ENCODE measurements around the gene FCER2.

FCER2 gene

GRCh38 chr19:7729211-7729610 is 27.3 kb upstream of the FCER2 start:
- no peak overlapping the region for H3K4me3 ChIP-seq (ENCODE audit: low read depth, low read length)
- DNase-seq (ENCODE audit: low read depth): no peak
- TF ChIP-seq CTCF (IDR thresholded peaks at IDR 0.05; ENCODE audit: insufficient read depth, low read depth, low read length, missing control alignments): no peak

- peak; percentile 45 for DNase-seq (ENCODE audit: low read depth)
- no peak for TF ChIP-seq CTCF (IDR thresholded peaks at IDR 0.05; ENCODE audit: insufficient read depth, low read depth, low read length, missing control alignments)
- no peak overlapping the region for H3K4me3 ChIP-seq (ENCODE audit: low read depth, low read length)
Measured at GRCh38 chr19:7725791-7726190, 23.9 kb upstream of the FCER2 start.

GRCh38 chr19:7722231-7722651 is 20.3 kb upstream of the FCER2 start:
- TF ChIP-seq CTCF (IDR thresholded peaks at IDR 0.05; ENCODE audit: insufficient read depth, low read depth, low read length, missing control alignments): no peak
- peak; percentile 95 for DNase-seq (ENCODE audit: low read depth)
- no peak overlapping the region for H3K4me3 ChIP-seq (ENCODE audit: low read depth, low read length)

GRCh38 chr19:7720351-7720750 is 18.4 kb upstream of the FCER2 start:
- DNase-seq (ENCODE audit: low read depth): no peak
- no peak overlapping the region for H3K4me3 ChIP-seq (ENCODE audit: low read depth, low read length)
- TF ChIP-seq CTCF (IDR thresholded peaks at IDR 0.05; ENCODE audit: insufficient read depth, low read depth, low read length, missing control alignments): no peak

GRCh38 chr19:7718668-7719067 is 16.7 kb upstream of the FCER2 start:
- H3K4me3 ChIP-seq (ENCODE audit: low read depth, low read length): no peak overlapping the region
- TF ChIP-seq CTCF (IDR thresholded peaks at IDR 0.05; ENCODE audit: insufficient read depth, low read depth, low read length, missing control alignments): no peak
- DNase-seq (ENCODE audit: low read depth): peak; percentile 88

GRCh38 chr19:7716762-7717161 is 14.8 kb upstream of the FCER2 start:
- no peak for TF ChIP-seq CTCF (IDR thresholded peaks at IDR 0.05; ENCODE audit: insufficient read depth, low read depth, low read length, missing control alignments)
- no peak overlapping the region for H3K4me3 ChIP-seq (ENCODE audit: low read depth, low read length)
- DNase-seq (ENCODE audit: low read depth): no peak

- no peak for DNase-seq (ENCODE audit: low read depth)
- H3K4me3 ChIP-seq (ENCODE audit: low read depth, low read length): no peak overlapping the region
- TF ChIP-seq CTCF (IDR thresholded peaks at IDR 0.05; ENCODE audit: insufficient read depth, low read depth, low read length, missing control alignments): no peak
Measured at GRCh38 chr19:7715671-7716070, 13.7 kb upstream of the FCER2 start.

Measured in GM12865 (cell line).